GM18907 (cell line): Measurements from ENCODE around the gene IRX2.

ENCODE experiments used
- ATAC-seq: cut with Tn5 transposase; IDR thresholded peaks from one replicate; pipeline ENCODE4 v1.9.1; 2021; ENCODE audit warnings: mild to moderate bottlenecking, moderate library complexity; ENCODE audit not compliant: unreplicated experiment

The IRX2 gene

GRCh38 chr5:2756211-2757152 is 5.0 kb upstream of the IRX2 start:
- ATAC-seq, result no peak

- ATAC-seq, result no peak
Observed at GRCh38 chr5:2755681-2756171, 4.2 kb upstream of the IRX2 start.

GRCh38 chr5:2755076-2755680 is 3.7 kb upstream of the IRX2 start:
- ATAC-seq, result no peak

GRCh38 chr5:2754581-2755075 is 3.2 kb upstream of the IRX2 start:
- no peak for ATAC-seq

GRCh38 chr5:2753452-2754420 is 2.3 kb upstream of the IRX2 start:
- no peak for ATAC-seq

GRCh38 chr5:2752821-2753439 is 1.5 kb upstream of the IRX2 start:
- ATAC-seq, result no peak

- ATAC-seq, result no peak
Observed at GRCh38 chr5:2752059-2752820, 763 bp upstream of the IRX2 start.

GRCh38 chr5:2750758-2751464 is 566 bp downstream of the IRX2 start:
- ATAC-seq, result no peak

- no peak for ATAC-seq
Observed at GRCh38 chr5:2750026-2750757, 1.3 kb downstream of the IRX2 start.

- ATAC-seq, result no peak
Observed at GRCh38 chr5:2749514-2750025, 1.9 kb downstream of the IRX2 start.

- no peak for ATAC-seq
Observed at GRCh38 chr5:2748861-2749513, 2.5 kb downstream of the IRX2 start.

GRCh38 chr5:2748179-2748860 is 3.2 kb downstream of the IRX2 start:
- no peak for ATAC-seq

- ATAC-seq, result no peak
Observed at GRCh38 chr5:2747363-2748162, 3.9 kb downstream of the IRX2 start.

GRCh38 chr5:2746561-2747032 is 4.9 kb downstream of the IRX2 start:
- ATAC-seq, result no peak

- no peak for ATAC-seq
Observed at GRCh38 chr5:2744485-2744884, 7.0 kb downstream of the IRX2 start.
